Neural progenitor cell (in vitro differentiated cells): ENCODE measurements around the gene NDST1. TPM values are rescaled to one million over a fixed set of nuclear protein-coding genes. Genes with fewer than 3 reads are reported as not detected.

Experiments
- DNase-seq: peaks from one replicate; pipeline ENCODE4 v3.0.0-alpha.2; 2016; ENCODE audit warnings: low spot score
- H2AFZ ChIP-seq: fragments of 200-600 bp; sonication (generic); replicated peaks from 2 replicates; pipeline ENCODE4 v1.6.1; 2016; ENCODE audit warnings: antibody characterized with exemption
- H3F3A ChIP-seq: fragments of 200-600 bp; sonication (generic); 2 replicates; pipeline ENCODE4 v1.6.1; 2016; ENCODE audit warnings: antibody characterized with exemption, low read depth
- H3K27ac ChIP-seq: fragments of 200-600 bp; sonication (generic); 2 replicates; pipeline ENCODE4 v1.5.1; 2016; ENCODE audit warnings: mild to moderate bottlenecking
- H3K27me3 ChIP-seq: fragments of 200-600 bp; sonication (generic); 2 replicates; pipeline ENCODE4 v1.6.1; 2016; ENCODE audit warnings: mild to moderate bottlenecking, moderate library complexity
- H3K36me3 ChIP-seq: fragments of 200-600 bp; sonication (generic); 2 replicates; pipeline ENCODE4 v1.5.1; 2016
- H3K4me1 ChIP-seq: fragments of 200-600 bp; sonication (generic); 2 replicates; pipeline ENCODE4 v1.6.1; 2016; ENCODE audit warnings: mixed run types
- H3K4me2 ChIP-seq: fragments of 200-600 bp; sonication (generic); 2 replicates; pipeline ENCODE4 v1.6.1; 2016
- H3K4me3 ChIP-seq: fragments of 200-600 bp; sonication (generic); 2 replicates; pipeline ENCODE4 v1.5.1; 2016
- H3K79me2 ChIP-seq: fragments of 200-600 bp; sonication (generic); 2 replicates; pipeline ENCODE4 v1.6.1; 2016; ENCODE audit warnings: low read depth
- H3K9ac ChIP-seq: fragments of 200-600 bp; sonication (generic); 2 replicates; pipeline ENCODE4 v1.6.1; 2016
- H3K9me3 ChIP-seq: fragments of 200-600 bp; sonication (generic); 2 replicates; pipeline ENCODE4 v1.5.1; 2016; ENCODE audit warnings: low read depth
- H4K20me1 ChIP-seq: fragments of 200-600 bp; sonication (generic); 2 replicates; pipeline ENCODE4 v1.6.1; 2016; ENCODE audit warnings: low read depth
- H3K27ac Mint-ChIP-seq: 3 replicates; pipeline ENCODE4 v1.8.0; 2021; ENCODE audit warnings: mixed read lengths
- H3K27me3 Mint-ChIP-seq: 2 replicates; pipeline ENCODE4 v1.8.0; 2022; ENCODE audit warnings: low read depth, mild to moderate bottlenecking, inconsistent platforms, moderate library complexity, mixed read lengths; ENCODE audit not compliant: insufficient read depth
- H3K36me3 Mint-ChIP-seq: 3 replicates; pipeline ENCODE4 v1.8.0; 2021; ENCODE audit warnings: mixed read lengths
- H3K4me1 Mint-ChIP-seq: 3 replicates; pipeline ENCODE4 v1.8.0; 2021; ENCODE audit warnings: mixed read lengths
- H3K4me3 Mint-ChIP-seq: 3 replicates; pipeline ENCODE4 v1.8.0; 2021; ENCODE audit warnings: mild to moderate bottlenecking, moderate library complexity, mixed read lengths
- H3K9me3 Mint-ChIP-seq: 3 replicates; pipeline ENCODE4 v1.8.0; 2020; ENCODE audit warnings: mixed read lengths
- CTCF ChIP-seq: fragments of 200-600 bp; sonication (generic); IDR thresholded peaks from 2 replicates; pipeline ENCODE4 v1.5.1; 2017; ENCODE audit warnings: antibody characterized with exemption, mild to moderate bottlenecking
- EZH2 ChIP-seq: fragments of 200-600 bp; sonication (generic); IDR thresholded peaks from 2 replicates; pipeline ENCODE4 v1.6.1; 2017; ENCODE audit warnings: antibody characterized with exemption, mild to moderate bottlenecking, moderate library complexity
- EZH2phosphoT487 ChIP-seq: fragments of 200-600 bp; sonication (generic); IDR thresholded peaks from 2 replicates; pipeline ENCODE4 v1.6.1; 2017; ENCODE audit warnings: antibody characterized with exemption
- total RNA-seq: library from RNA; depleted of rRNA; stranded (reverse); fragments of >200 nt; gene quantifications from 2 replicates; pipeline ENCODE4 v1.2.3, GENCODE V29; 2015; ENCODE audit warnings: low replicate concordance

The NDST1 gene
- total RNA-seq, 1 donor from 2014 or later, result 22.9 TPM

- Histone ChIP-seq H4K20me1 (peaks cover 56% of the 10 kb centered on the region), H3K4me2 (no peak overlapping the region), H3K9me3 (no peaks in the 10 kb centered on the region), H3K4me3 (no peak overlapping the region), H2AFZ (no peak overlapping the region), H3K27me3 (no peaks in the 10 kb centered on the region), H3F3A (peaks cover 20% of the 10 kb centered on the region), H3K9ac (no peak overlapping the region), H3K4me1 (peaks cover 55% of the 10 kb centered on the region), H3K79me2 (peaks cover 99% of the 10 kb centered on the region), H3K36me3 (no peaks in the 10 kb centered on the region), H3K27ac (no peak overlapping the region)
- Mint-ChIP-seq H3K36me3 (peaks cover 3% of the 10 kb centered on the region), H3K4me1 (peaks cover 59% of the 10 kb centered on the region), H3K9me3 (no peaks in the 10 kb centered on the region), H3K4me3 (peak overlapping the region; percentile 30), H3K27ac (no peak overlapping the region), H3K27me3 (peaks cover 6% of the 10 kb centered on the region)
- TF ChIP-seq EZH2 (no peak), EZH2phosphoT487 (no peak), CTCF (no peak)
- no peak for DNase-seq
These were observed 3.8 kb upstream of the NDST1 start for GRCh38 chr5:150503977-150504620.

DNA sequence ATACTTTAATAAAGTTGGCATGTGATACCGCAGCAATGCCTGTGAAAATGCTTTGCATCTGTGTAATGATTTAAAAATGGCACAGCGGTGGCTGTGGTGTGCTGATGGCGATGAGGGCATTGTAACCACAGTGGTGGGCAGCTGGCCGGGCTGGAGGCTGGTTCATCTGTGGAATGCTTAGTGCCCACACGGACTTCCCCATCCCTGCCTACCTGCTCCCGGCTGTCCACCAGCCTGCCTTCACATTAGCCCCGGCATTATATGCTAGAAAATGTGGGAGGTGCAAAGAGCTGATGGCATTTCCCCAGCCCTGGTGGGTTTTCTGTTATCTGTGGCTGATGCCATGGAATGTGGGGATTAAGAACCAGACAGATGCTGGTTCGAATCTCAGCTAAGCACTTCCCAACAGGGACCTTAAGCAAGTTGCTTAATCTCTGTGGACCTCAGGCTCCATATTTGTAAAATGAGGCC lies 2.9 kb upstream of the NDST1 start:
- no peak overlapping the region for H3K4me2 ChIP-seq
- TF ChIP-seq CTCF (no peak), EZH2phosphoT487 (no peak), EZH2 (no peak)
- peaks cover 54% of the 10 kb centered on the region for H3K4me1 Mint-ChIP-seq

DNA sequence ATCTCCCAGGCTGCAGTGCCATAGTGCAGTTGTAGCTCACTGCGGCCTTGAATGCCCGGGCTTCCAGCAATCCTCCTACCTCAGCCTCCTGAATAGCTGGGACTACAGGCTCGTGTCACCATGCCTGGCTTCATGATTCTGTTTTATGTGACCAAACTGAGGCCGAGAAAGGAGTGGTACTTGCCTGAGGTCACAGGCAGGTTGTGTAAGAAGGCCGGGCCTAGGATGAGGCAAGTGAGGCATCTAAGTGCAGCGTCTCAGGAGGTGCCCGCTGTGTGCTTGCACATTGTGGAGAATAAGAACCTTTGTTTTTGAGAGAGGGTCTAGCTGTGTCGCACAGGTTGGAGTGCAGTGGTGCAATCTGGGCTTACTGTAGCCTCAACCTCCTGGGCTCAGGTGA lies 2.1 kb upstream of the NDST1 start:
- peaks cover 25% of the 10 kb centered on the region for H3F3A ChIP-seq
- H3K27ac ChIP-seq, result no peak overlapping the region
- H3K36me3 ChIP-seq, result no peaks in the 10 kb centered on the region
- DNase-seq, result no peak
- no peak overlapping the region for H2AFZ ChIP-seq
- H4K20me1 ChIP-seq, result peaks cover 58% of the 10 kb centered on the region
- H3K4me1 ChIP-seq, result peaks cover 50% of the 10 kb centered on the region
- Mint-ChIP-seq H3K9me3 (no peaks in the 10 kb centered on the region), H3K27ac (no peak overlapping the region), H3K27me3 (peaks cover 6% of the 10 kb centered on the region), H3K4me1 (peaks cover 54% of the 10 kb centered on the region), H3K36me3 (peaks cover 3% of the 10 kb centered on the region), H3K4me3 (no peak overlapping the region)
- no peak overlapping the region for H3K9ac ChIP-seq
- TF ChIP-seq CTCF (no peak), EZH2phosphoT487 (no peak), EZH2 (no peak)
- no peaks in the 10 kb centered on the region for H3K9me3 ChIP-seq
- H3K79me2 ChIP-seq, result peaks cover 99% of the 10 kb centered on the region
- no peaks in the 10 kb centered on the region for H3K27me3 ChIP-seq
- H3K4me3 ChIP-seq, result no peak overlapping the region
- H3K4me2 ChIP-seq, result no peak overlapping the region

More for the DNA sequence above, 2.9 kb upstream of the NDST1 start:
- no peaks in the 10 kb centered on the region for H3K9me3 ChIP-seq
- no peak overlapping the region for H3K4me3 ChIP-seq
- H3K9me3 Mint-ChIP-seq, result no peaks in the 10 kb centered on the region
- peaks cover 99% of the 10 kb centered on the region for H3K79me2 ChIP-seq
- peaks cover 3% of the 10 kb centered on the region for H3K36me3 Mint-ChIP-seq
- H3K4me1 ChIP-seq, result peaks cover 48% of the 10 kb centered on the region
- no peak overlapping the region for H2AFZ ChIP-seq
- H3K4me3 Mint-ChIP-seq, result no peak overlapping the region
- H3K9ac ChIP-seq, result no peak overlapping the region
- H4K20me1 ChIP-seq, result peaks cover 54% of the 10 kb centered on the region
- no peak overlapping the region for H3K27ac ChIP-seq
- peaks cover 6% of the 10 kb centered on the region for H3K27me3 Mint-ChIP-seq
- no peaks in the 10 kb centered on the region for H3K36me3 ChIP-seq
- H3K27ac Mint-ChIP-seq, result no peak overlapping the region
- peaks cover 18% of the 10 kb centered on the region for H3F3A ChIP-seq
- no peak for DNase-seq
- no peaks in the 10 kb centered on the region for H3K27me3 ChIP-seq
